Osteoblast (primary cell): ENCODE results near the gene ANKRD55. TPM values are rescaled to one million over a fixed set of nuclear protein-coding genes. Genes with fewer than 3 reads are reported as not detected.

ENCODE experiments used
- DNase-seq: peaks from one replicate; pipeline ENCODE4 v3.0.0; 2011; ENCODE audit warnings: low spot score, mixed read lengths; ENCODE audit not compliant: insufficient read length; ENCODE audit errors: missing footprints
- H2AFZ ChIP-seq: 2 replicates; pipeline ENCODE4 v1.6.0; 2011; ENCODE audit warnings: mild to moderate bottlenecking, low read length
- H3K27ac ChIP-seq: 2 replicates; pipeline ENCODE4 v1.5.1; 2011; ENCODE audit warnings: mild to moderate bottlenecking, low read depth, low read length, moderate library complexity
- H3K27me3 ChIP-seq: 2 replicates; pipeline ENCODE4 v1.6.0; 2012; ENCODE audit warnings: mild to moderate bottlenecking, control low read depth, inconsistent platforms, low read length, moderate library complexity; ENCODE audit not compliant: insufficient read depth
- H3K36me3 ChIP-seq: 2 replicates; pipeline ENCODE4 v1.5.1; 2011; ENCODE audit warnings: mild to moderate bottlenecking, low read length, control low read depth, moderate library complexity; ENCODE audit not compliant: insufficient read depth
- H3K4me1 ChIP-seq: 2 replicates; pipeline ENCODE4 v1.5.1; 2011; ENCODE audit warnings: mild to moderate bottlenecking, low read length, control low read depth, moderate library complexity; ENCODE audit not compliant: insufficient read depth
- H3K4me2 ChIP-seq: 2 replicates; pipeline ENCODE4 v1.6.0; 2011; ENCODE audit warnings: mild to moderate bottlenecking, low read length; ENCODE audit not compliant: insufficient read depth
- H3K4me3 ChIP-seq: fragments of 200-600 bp; sonication (generic); 3 replicates; pipeline ENCODE4 v1.5.1; 2012; ENCODE audit warnings: mild to moderate bottlenecking, low read length, inconsistent platforms; ENCODE audit not compliant: insufficient read depth
- H3K79me2 ChIP-seq: 2 replicates; pipeline ENCODE4 v1.6.0; 2012; ENCODE audit warnings: mild to moderate bottlenecking, low read length, control low read depth, inconsistent platforms; ENCODE audit not compliant: insufficient read depth
- H3K9me3 ChIP-seq: 2 replicates; pipeline ENCODE4 v1.5.1; 2011; ENCODE audit warnings: low read depth, low read length, control low read depth
- H4K20me1 ChIP-seq: 2 replicates; pipeline ENCODE4 v1.6.0; 2012; ENCODE audit warnings: mild to moderate bottlenecking, low read length, control low read depth; ENCODE audit not compliant: insufficient read depth
- CTCF ChIP-seq: IDR thresholded peaks from 2 replicates; pipeline ENCODE4 v1.5.1; 2011; ENCODE audit warnings: mild to moderate bottlenecking, low read depth, low read length, moderate library complexity; ENCODE audit errors: extremely low read depth
- total RNA-seq: library from RNA; depleted of rRNA; stranded (reverse); fragments of >200 nt; gene quantifications from 2 replicates; pipeline ENCODE4 v1.2.3, GENCODE V29; 2012

The ANKRD55 gene
- total RNA-seq, result not detected in 2 replicates

GRCh38 chr5:56233230-56233629, at the start of gene ANKRD55:
Gene ANKRD55 (minus strand): TSS chr5:56233330. CDS start chr5:56232913, 417 bp downstream.
- H4K20me1 ChIP-seq, result no peaks in the 10 kb centered on the region
- no peak within 1 kb of the TSS for H3K27ac ChIP-seq
- peak within 1 kb of the TSS; percentile 38 for H3K4me2 ChIP-seq
- no peaks in the 10 kb centered on the region for H3K4me1 ChIP-seq
- peak within 1 kb of the TSS; percentile 70 for H2AFZ ChIP-seq
- H3K9me3 ChIP-seq, result no peaks in the 10 kb centered on the region
- peaks cover 18% of the 10 kb centered on the region for H3K27me3 ChIP-seq
- DNase-seq, result peak; percentile 19
- H3K79me2 ChIP-seq, result no peaks in the 10 kb centered on the region
- no peak within 1 kb of the TSS for H3K4me3 ChIP-seq
- no peaks in the 10 kb centered on the region for H3K36me3 ChIP-seq
- TF ChIP-seq CTCF, result no peak

GRCh38 chr5:56282216-56282615, 49.1 kb upstream of the ANKRD55 start:
- no peak overlapping the region for H3K4me2 ChIP-seq
- no peaks in the 10 kb centered on the region for H3K27me3 ChIP-seq
- H3K9me3 ChIP-seq, result no peaks in the 10 kb centered on the region
- no peak overlapping the region for H2AFZ ChIP-seq
- H4K20me1 ChIP-seq, result no peaks in the 10 kb centered on the region
- no peak for TF ChIP-seq CTCF
- no peak for DNase-seq
- H3K4me1 ChIP-seq, result peaks cover 26% of the 10 kb centered on the region
- no peak overlapping the region for H3K4me3 ChIP-seq
- H3K36me3 ChIP-seq, result no peaks in the 10 kb centered on the region
- H3K27ac ChIP-seq, result no peak overlapping the region
- no peaks in the 10 kb centered on the region for H3K79me2 ChIP-seq

GRCh38 chr5:56281489-56282165, 48.5 kb upstream of the ANKRD55 start:
- no peak overlapping the region for H3K4me2 ChIP-seq
- H3K36me3 ChIP-seq, result no peaks in the 10 kb centered on the region
- TF ChIP-seq CTCF, result no peak
- DNase-seq, result no peak
- H3K4me3 ChIP-seq, result no peak overlapping the region
- H3K27me3 ChIP-seq, result no peaks in the 10 kb centered on the region
- H4K20me1 ChIP-seq, result no peaks in the 10 kb centered on the region
- peaks cover 26% of the 10 kb centered on the region for H3K4me1 ChIP-seq
- no peak overlapping the region for H2AFZ ChIP-seq
- no peak overlapping the region for H3K27ac ChIP-seq
- H3K9me3 ChIP-seq, result no peaks in the 10 kb centered on the region
- H3K79me2 ChIP-seq, result no peaks in the 10 kb centered on the region

DNA sequence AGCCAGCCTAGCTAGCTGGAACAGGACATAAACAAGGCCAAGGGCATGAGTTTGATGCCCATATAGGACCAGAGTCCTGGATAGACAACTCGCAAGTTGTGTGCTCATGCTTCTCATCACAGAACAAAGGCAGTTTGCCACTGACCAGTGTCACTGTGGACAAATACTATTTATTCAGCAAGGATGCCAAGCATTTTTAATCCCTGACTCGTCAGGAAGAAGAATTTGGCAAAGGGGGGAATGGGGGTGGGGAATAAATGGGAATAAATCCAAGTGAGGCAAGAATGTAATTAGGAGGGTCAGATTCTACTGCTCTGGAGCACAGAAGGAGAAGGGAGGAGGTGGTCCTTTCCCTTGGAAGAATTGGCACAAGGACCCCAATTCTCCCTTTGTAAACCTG, 46.8 kb upstream of the ANKRD55 start:
- no peaks in the 10 kb centered on the region for H3K36me3 ChIP-seq
- H3K9me3 ChIP-seq, result no peaks in the 10 kb centered on the region
- H3K4me1 ChIP-seq, result peaks cover 26% of the 10 kb centered on the region
- peak overlapping the region; percentile 47 for H3K4me2 ChIP-seq
- no peaks in the 10 kb centered on the region for H4K20me1 ChIP-seq
- H2AFZ ChIP-seq, result no peak overlapping the region
- H3K79me2 ChIP-seq, result no peaks in the 10 kb centered on the region
- no peak overlapping the region for H3K4me3 ChIP-seq
- DNase-seq, result no peak
- no peak for TF ChIP-seq CTCF
- no peaks in the 10 kb centered on the region for H3K27me3 ChIP-seq
- peak overlapping the region; percentile 62 for H3K27ac ChIP-seq
